HFFc6 (cell line): ENCODE measurements around the gene RNASEH2C. TPM values are rescaled to one million over a fixed set of nuclear protein-coding genes. Genes with fewer than 3 reads are reported as not detected.

Experiments used
- DNase-seq: peaks from one replicate; pipeline ENCODE4 v3.0.0-alpha.2; 2018
- H3K27ac Mint-ChIP-seq: 2 replicates; pipeline ENCODE4 v1.8.0; 2020; ENCODE audit warnings: mild to moderate bottlenecking, mixed read lengths
- H3K27me3 Mint-ChIP-seq: 2 replicates; pipeline ENCODE4 v1.8.0; 2021; ENCODE audit warnings: mild to moderate bottlenecking, moderate library complexity, mixed read lengths; ENCODE audit not compliant: insufficient read depth
- H3K36me3 Mint-ChIP-seq: 2 replicates; pipeline ENCODE4 v1.8.0; 2021; ENCODE audit warnings: low read depth, mixed read lengths
- H3K4me1 Mint-ChIP-seq: 2 replicates; pipeline ENCODE4 v1.8.0; 2020; ENCODE audit warnings: low read depth, mixed read lengths
- H3K4me3 Mint-ChIP-seq: 2 replicates; pipeline ENCODE4 v1.8.0; 2020; ENCODE audit warnings: mild to moderate bottlenecking, moderate library complexity, mixed read lengths
- H3K9me3 Mint-ChIP-seq: 2 replicates; pipeline ENCODE4 v1.8.0; 2020; ENCODE audit warnings: mild to moderate bottlenecking, mixed read lengths
- CTCF ChIP-seq: fragments of 200-600 bp; sonication (generic); IDR thresholded peaks from 2 replicates; pipeline ENCODE4 v1.5.0; 2021; ENCODE audit warnings: antibody characterized with exemption, mild to moderate bottlenecking
- total RNA-seq, 6 experiments: library from RNA; stranded (reverse); fragmentation: NEBNext Ultra II Directional; extraction: Animal tissue kit (Norgen Biotek cat#: 25700); gene quantifications; 2 replicates in 1 of 6; 3 replicates in 5 of 6; pipeline ENCODE4 v1.2.3, GENCODE V29; 2021

RNASEH2C gene
- total RNA-seq, 6 experiments from 2014 or later, result 54.0 to 85.6 (median 61.4) TPM

- Mint-ChIP-seq H3K36me3 (no peaks in the 10 kb centered on the region), H3K27ac (no peak overlapping the region), H3K27me3 (peaks cover 26% of the 10 kb centered on the region), H3K9me3 (no peaks in the 10 kb centered on the region; the same call in 1 of the 2 replicates), H3K4me1 (no peaks in the 10 kb centered on the region), H3K4me3 (no peak overlapping the region)
- DNase-seq, result no peak
- TF ChIP-seq CTCF, result no peak
Measured at GRCh38 chr11:65745049-65745448, 24.5 kb upstream of the RNASEH2C start.

GRCh38 chr11:65744699-65745042 is 24.1 kb upstream of the RNASEH2C start:
- H3K27ac Mint-ChIP-seq, result no peak overlapping the region
- H3K9me3 Mint-ChIP-seq, result no peaks in the 10 kb centered on the region; the same call in 1 of the 2 replicates
- no peak for TF ChIP-seq CTCF
- H3K36me3 Mint-ChIP-seq, result no peaks in the 10 kb centered on the region
- H3K4me3 Mint-ChIP-seq, result no peak overlapping the region
- no peaks in the 10 kb centered on the region for H3K4me1 Mint-ChIP-seq
- no peak for DNase-seq
- peaks cover 29% of the 10 kb centered on the region for H3K27me3 Mint-ChIP-seq

- TF ChIP-seq CTCF, result peak; percentile 50
- Mint-ChIP-seq H3K36me3 (no peaks in the 10 kb centered on the region), H3K27me3 (peaks cover 25% of the 10 kb centered on the region), H3K27ac (no peak overlapping the region), H3K4me3 (no peak overlapping the region), H3K9me3 (no peaks in the 10 kb centered on the region; the same call in 1 of the 2 replicates), H3K4me1 (no peaks in the 10 kb centered on the region)
- DNase-seq, result no peak
Measured at GRCh38 chr11:65744026-65744698, 23.6 kb upstream of the RNASEH2C start.

- H3K27me3 Mint-ChIP-seq, result peaks cover 25% of the 10 kb centered on the region
- no peaks in the 10 kb centered on the region for H3K36me3 Mint-ChIP-seq
- H3K4me1 Mint-ChIP-seq, result no peaks in the 10 kb centered on the region
- no peak for TF ChIP-seq CTCF
- no peak for DNase-seq
- no peak overlapping the region for H3K4me3 Mint-ChIP-seq
- no peaks in the 10 kb centered on the region; the same call in 1 of the 2 replicates for H3K9me3 Mint-ChIP-seq
- no peak overlapping the region for H3K27ac Mint-ChIP-seq
Measured at GRCh38 chr11:65743681-65744025, 23.1 kb upstream of the RNASEH2C start.

GRCh38 chr11:65742353-65742752 is 21.8 kb upstream of the RNASEH2C start:
- Mint-ChIP-seq H3K36me3 (no peaks in the 10 kb centered on the region), H3K4me1 (no peaks in the 10 kb centered on the region), H3K9me3 (peaks cover 6% of the 10 kb centered on the region; the same call in 1 of the 2 replicates), H3K4me3 (no peak overlapping the region), H3K27me3 (peaks cover 34% of the 10 kb centered on the region), H3K27ac (no peak overlapping the region)
- no peak for TF ChIP-seq CTCF
- no peak for DNase-seq
